Liver (tissue), 9 donors: Measurements from ENCODE around the gene PINK1. TPM values are rescaled to one million over a fixed set of nuclear protein-coding genes. Genes with fewer than 3 reads are reported as not detected.

Experiments used
- DNase-seq: peaks from one replicate; pipeline ENCODE4 v3.0.0-alpha.2; 2017; ENCODE audit warnings: low spot score
- H3K27ac ChIP-seq, 2 donors: one replicate each; pipeline ENCODE4 v1.7.0; 2013; ENCODE audit warnings: inconsistent platforms in 2 of 2, low read length in 2 of 2, control low read depth in 1 of 2, low read depth in 1 of 2, mild to moderate bottlenecking in 1 of 2
- H3K27me3 ChIP-seq, 4 donors: one replicate each; pipeline versions ENCODE4 v1.6.1 to v1.7.0; 2013; ENCODE audit warnings: low read length in 3 of 4, inconsistent platforms in 1 of 4, mild to moderate bottlenecking in 1 of 4, moderate library complexity in 1 of 4; ENCODE audit not compliant: control insufficient read depth in 4 of 4, insufficient read depth in 4 of 4
- H3K36me3 ChIP-seq, 4 donors: one replicate each; pipeline versions ENCODE4 v1.6.1 to v1.7.0; 2013; ENCODE audit warnings: low read length in 3 of 4, mild to moderate bottlenecking in 3 of 4, low read depth in 1 of 4, moderate library complexity in 1 of 4; ENCODE audit not compliant: control insufficient read depth in 4 of 4, insufficient read depth in 3 of 4
- H3K4me1 ChIP-seq, 4 donors: one replicate each; pipeline versions ENCODE4 v1.6.1 to v1.7.0; 2013; ENCODE audit warnings: low read length in 3 of 4, mild to moderate bottlenecking in 3 of 4, moderate library complexity in 1 of 4; ENCODE audit not compliant: control insufficient read depth in 4 of 4, insufficient read depth in 4 of 4
- H3K4me3 ChIP-seq, 3 donors: one replicate each; pipeline versions ENCODE4 v1.6.1 to v1.7.0; 2013; ENCODE audit warnings: low read length in 3 of 3, control low read depth in 1 of 3, low read depth in 1 of 3, mild to moderate bottlenecking in 1 of 3
- H3K9ac ChIP-seq, 2 donors: one replicate each; pipeline ENCODE4 v1.7.0; 2013; ENCODE audit warnings: low read length in 2 of 2, mild to moderate bottlenecking in 2 of 2, moderate library complexity in 2 of 2, control low read depth in 1 of 2, low read depth in 1 of 2
- H3K9me3 ChIP-seq, 4 donors: one replicate each; pipeline versions ENCODE4 v1.6.1 to v1.7.0; 2013; ENCODE audit warnings: low read length in 3 of 4; ENCODE audit not compliant: control insufficient read depth in 4 of 4
- ATF3 ChIP-seq: IDR thresholded peaks from 2 replicates; pipeline ENCODE4 v1.6.1; 2016; ENCODE audit warnings: antibody characterized with exemption
- CTCF ChIP-seq: fragments of 150-350 bp; IDR thresholded peaks from 2 replicates; pipeline ENCODE4 v1.5.1; 2017; ENCODE audit warnings: improper control_type of control experiment, low read depth, low read length; ENCODE audit not compliant: missing input control
- EGR1 ChIP-seq, 2 donors: IDR thresholded peaks; 2 replicates each; pipeline ENCODE4 v1.6.1; 2016 to 2018; ENCODE audit warnings: antibody characterized with exemption in 2 of 2, low read depth in 2 of 2
- FOXA1 ChIP-seq: IDR thresholded peaks from 2 replicates; pipeline ENCODE4 v1.6.1; 2016; ENCODE audit warnings: antibody characterized with exemption
- FOXA2 ChIP-seq: IDR thresholded peaks from 2 replicates; pipeline ENCODE4 v1.6.1; 2016; ENCODE audit warnings: antibody characterized with exemption
- GABPA ChIP-seq, 2 donors: IDR thresholded peaks in 1 of 2; conservative IDR thresholded peaks in 1 of 2; 2 replicates each; pipeline ENCODE4 v1.6.1; 2016; ENCODE audit warnings: antibody characterized with exemption in 2 of 2, mild to moderate bottlenecking in 1 of 2, moderate library complexity in 1 of 2
- HNF4A ChIP-seq, 2 donors: conservative IDR thresholded peaks; 2 replicates each; pipeline ENCODE4 v1.6.1; 2016; ENCODE audit warnings: antibody characterized with exemption in 2 of 2, mild to moderate bottlenecking in 2 of 2
- HNF4G ChIP-seq: IDR thresholded peaks from 2 replicates; pipeline ENCODE4 v1.6.1; 2016; ENCODE audit warnings: antibody characterized with exemption
- JUND ChIP-seq, 2 donors: IDR thresholded peaks; 2 replicates each; pipeline ENCODE4 v1.6.1; 2016; ENCODE audit warnings: antibody characterized with exemption in 2 of 2
- NR2F2 ChIP-seq: IDR thresholded peaks from 2 replicates; pipeline ENCODE4 v1.6.1; 2016; ENCODE audit warnings: antibody characterized with exemption
- RAD21 ChIP-seq, 2 donors: IDR thresholded peaks; 2 replicates each; pipeline ENCODE4 v1.6.1; 2016; ENCODE audit warnings: antibody characterized with exemption in 2 of 2, mild to moderate bottlenecking in 2 of 2
- REST ChIP-seq: IDR thresholded peaks from 2 replicates; pipeline ENCODE4 v1.6.1; 2016; ENCODE audit warnings: antibody characterized with exemption, mild to moderate bottlenecking
- RXRA ChIP-seq, 2 donors: IDR thresholded peaks; 2 replicates each; pipeline ENCODE4 v1.6.1; 2017 to 2018; ENCODE audit warnings: antibody characterized with exemption in 2 of 2, mild to moderate bottlenecking in 1 of 2
- SP1 ChIP-seq: IDR thresholded peaks from 2 replicates; pipeline ENCODE4 v1.6.1; 2018; ENCODE audit warnings: antibody characterized with exemption, mild to moderate bottlenecking
- TAF1 ChIP-seq: conservative IDR thresholded peaks from 2 replicates; pipeline ENCODE4 v1.6.1; 2016; ENCODE audit warnings: antibody characterized with exemption, mild to moderate bottlenecking
- YY1 ChIP-seq: IDR thresholded peaks from 2 replicates; pipeline ENCODE4 v1.6.1; 2016; ENCODE audit warnings: antibody characterized with exemption, mild to moderate bottlenecking
- ZBTB33 ChIP-seq: IDR thresholded peaks from 2 replicates; pipeline ENCODE4 v1.6.1; 2016; ENCODE audit warnings: antibody characterized with exemption
- WGBS: extraction: QIAGEN DNeasy Blood & Tissue Kit; methylation state at CpG from one replicate; pipeline ENCODE4 v1.1.7; 2013; 5-methylcytosine and 5-hydroxymethylcytosine counted together
- polyA plus RNA-seq, 2 donors: library from polyadenylated mRNA; stranded (reverse) in 1 of 2; unstranded in 1 of 2; fragments of 200-250 nt in 1 of 2; fragments of >200 nt in 1 of 2; fragmentation: Nextera tagmentation in 1 of 2; extraction: Ambion mirVana in 1 of 2; gene quantifications; one replicate each; pipeline versions ENCODE4 v1.2.1 to v1.2.3, GENCODE V29; 2013 to 2015
- total RNA-seq, 2 donors: library from RNA; depleted of rRNA; stranded (reverse); fragments of >200 nt; gene quantifications; one replicate each; pipeline ENCODE4 v1.2.3, GENCODE V29; 2014
- TF ChIP-seq, protein P1 (sequence below): IDR thresholded peaks from 2 replicates; pipeline ENCODE4 v1.6.1; 2016; ENCODE audit warnings: antibody characterized with exemption
- donor health status: healthy.
- donor health status: healthy.
- donor health status: healthy.
- donor health status: healthy.
- donor health status: healthy.

PINK1 gene
- total and polyA plus RNA-seq, 4 donors = 52.7 to 118 (median 62.2) TPM

DNA sequence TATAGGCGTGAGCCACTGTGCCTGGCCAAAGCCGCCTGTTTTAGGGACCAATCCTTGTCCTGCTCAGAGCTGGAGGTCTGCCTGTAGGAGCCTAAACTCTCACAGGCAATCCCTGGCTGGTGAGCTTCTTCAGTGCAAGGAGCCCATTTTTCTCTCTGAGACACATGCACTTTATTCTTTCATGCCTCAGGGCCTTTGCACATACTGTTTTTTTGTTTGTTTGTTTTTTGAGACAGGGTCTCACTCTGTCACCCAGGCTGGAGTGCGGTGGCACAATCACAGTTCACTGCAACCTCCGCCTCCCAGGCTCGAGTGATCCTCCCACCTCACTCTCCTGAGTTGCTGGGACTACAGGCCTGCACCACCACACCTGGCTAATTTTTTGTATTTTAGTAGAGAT, 21.6 kb upstream of the PINK1 start:
- Histone ChIP-seq H3K27me3 (no peaks in the 10 kb centered on the region), H3K9me3 (no peaks in the 10 kb centered on the region), H3K9ac (no peak overlapping the region), H3K4me3 (no peak overlapping the region), H3K27ac (no peak overlapping the region), H3K36me3 (peaks cover 0 to 15% (median 5%) of the 10 kb centered on the region in 4 donors), H3K4me1 (peaks cover 3 to 25% (median 13%) of the 10 kb centered on the region in 4 donors)
- WGBS = 94% methylated on average over 5 of the region's 5 CpGs
- DNase-seq = no peak
- no peak for TF ChIP-seq FOXA2
- no peak for TF ChIP-seq GABPA (IDR thresholded peaks at IDR 0.05 in 1 of 2, conservative IDR thresholded peaks at IDR 0.05 in 1 of 2)
- no peak for TF ChIP-seq ATF3
- TF ChIP-seq ZBTB33 = no peak
- no peak for TF ChIP-seq HNF4G
- no peak for TF ChIP-seq RAD21 (IDR thresholded peaks at IDR 0.05)
- TF ChIP-seq JUND (IDR thresholded peaks at IDR 0.05) = no peak
- no peak for TF ChIP-seq SP1
- no peak for TF ChIP-seq YY1
- no peak for TF ChIP-seq EGR1 (IDR thresholded peaks at IDR 0.05; ENCODE audit: low read depth in 2 of 2)
- no peak for TF ChIP-seq TAF1
- TF ChIP-seq RXRA (IDR thresholded peaks at IDR 0.05) = no peak
- TF ChIP-seq NR2F2 = no peak
- TF ChIP-seq REST = no peak
- TF ChIP-seq, protein P1, sequence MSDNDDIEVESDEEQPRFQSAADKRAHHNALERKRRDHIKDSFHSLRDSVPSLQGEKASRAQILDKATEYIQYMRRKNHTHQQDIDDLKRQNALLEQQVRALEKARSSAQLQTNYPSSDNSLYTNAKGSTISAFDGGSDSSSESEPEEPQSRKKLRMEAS = no peak
- no peak for TF ChIP-seq HNF4A (conservative IDR thresholded peaks at IDR 0.05)
- TF ChIP-seq FOXA1 = no peak
- no peak for TF ChIP-seq CTCF
